PFSK-1 (cell line): ENCODE data around the gene AKAP1.

Experiments
- POLR2AphosphoS5 ChIP-seq: IDR thresholded peaks from 2 replicates; pipeline ENCODE4 v1.6.1; 2012; ENCODE audit warnings: low read depth, mild to moderate bottlenecking, control low read depth, low read length, moderate library complexity
- SIN3A ChIP-seq: IDR thresholded peaks from 2 replicates; pipeline ENCODE4 v1.6.1; 2012; ENCODE audit warnings: mild to moderate bottlenecking, low read length, moderate library complexity, borderline replicate concordance; ENCODE audit not compliant: insufficient read depth
- TAF1 ChIP-seq: IDR thresholded peaks from 2 replicates; pipeline ENCODE4 v1.6.1; 2012; ENCODE audit warnings: low read length, control low read depth, borderline replicate concordance; ENCODE audit not compliant: insufficient read depth

- TF ChIP-seq SIN3A = no peak
- TF ChIP-seq POLR2AphosphoS5 = no peak
- no peak for TF ChIP-seq TAF1
These were observed 19.6 kb downstream of the AKAP1 start for GRCh38 chr17:57104461-57105175.
